NCI-H1694 (cell line): Measurements from ENCODE around the gene P3H4.
"Not testable (repeated sequence)": the region's sequence is repeated elsewhere in the genome, so short reads cannot be mapped to it uniquely, and the experiment has no call there.

Experiments
- DNase-seq: peaks from one replicate; lab custom pipeline; 2025; lab: John Stamatoyannopoulos, UW

Gene P3H4, protein sequence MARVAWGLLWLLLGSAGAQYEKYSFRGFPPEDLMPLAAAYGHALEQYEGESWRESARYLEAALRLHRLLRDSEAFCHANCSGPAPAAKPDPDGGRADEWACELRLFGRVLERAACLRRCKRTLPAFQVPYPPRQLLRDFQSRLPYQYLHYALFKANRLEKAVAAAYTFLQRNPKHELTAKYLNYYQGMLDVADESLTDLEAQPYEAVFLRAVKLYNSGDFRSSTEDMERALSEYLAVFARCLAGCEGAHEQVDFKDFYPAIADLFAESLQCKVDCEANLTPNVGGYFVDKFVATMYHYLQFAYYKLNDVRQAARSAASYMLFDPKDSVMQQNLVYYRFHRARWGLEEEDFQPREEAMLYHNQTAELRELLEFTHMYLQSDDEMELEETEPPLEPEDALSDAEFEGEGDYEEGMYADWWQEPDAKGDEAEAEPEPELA

DNA sequence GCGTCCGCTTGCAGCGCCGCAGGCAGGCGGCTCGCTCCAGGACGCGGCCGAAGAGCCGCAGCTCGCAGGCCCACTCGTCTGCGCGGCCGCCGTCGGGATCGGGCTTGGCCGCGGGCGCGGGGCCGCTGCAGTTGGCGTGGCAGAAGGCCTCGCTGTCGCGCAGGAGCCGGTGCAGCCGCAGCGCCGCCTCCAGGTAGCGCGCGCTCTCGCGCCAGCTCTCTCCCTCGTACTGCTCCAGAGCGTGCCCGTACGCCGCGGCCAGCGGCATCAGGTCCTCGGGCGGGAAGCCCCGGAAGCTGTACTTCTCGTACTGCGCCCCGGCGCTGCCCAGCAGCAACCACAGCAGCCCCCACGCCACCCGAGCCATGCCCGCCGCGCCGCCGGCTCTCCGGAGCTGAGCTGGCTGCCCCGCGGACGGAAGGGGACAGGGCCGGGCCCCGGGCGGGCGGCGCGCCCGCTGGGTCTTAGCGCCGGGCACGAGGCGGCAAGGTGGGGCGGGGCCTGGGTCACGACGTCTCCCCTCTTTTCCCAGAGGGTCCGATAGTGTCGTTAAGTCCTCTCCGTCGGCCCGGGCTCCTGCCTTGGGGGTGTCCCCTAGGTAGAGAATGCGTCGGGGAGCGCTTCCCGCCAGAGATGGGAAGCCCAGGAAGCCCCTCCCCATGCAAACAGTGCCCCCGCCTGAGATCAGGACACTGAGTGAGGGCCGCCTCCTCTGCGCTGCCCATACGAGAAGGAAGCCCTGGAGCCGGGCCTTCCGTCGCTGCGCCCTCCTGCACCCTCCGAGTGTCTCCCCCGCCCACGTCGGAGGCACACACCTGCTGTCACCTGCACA lies at the start of gene P3H4:
P3H4 (minus strand) TSS at position 401 of the 832 bp plus-strand sequence; CDS start at position 367, 34 bp downstream.
- DNase-seq: peak; percentile 19

DNA sequence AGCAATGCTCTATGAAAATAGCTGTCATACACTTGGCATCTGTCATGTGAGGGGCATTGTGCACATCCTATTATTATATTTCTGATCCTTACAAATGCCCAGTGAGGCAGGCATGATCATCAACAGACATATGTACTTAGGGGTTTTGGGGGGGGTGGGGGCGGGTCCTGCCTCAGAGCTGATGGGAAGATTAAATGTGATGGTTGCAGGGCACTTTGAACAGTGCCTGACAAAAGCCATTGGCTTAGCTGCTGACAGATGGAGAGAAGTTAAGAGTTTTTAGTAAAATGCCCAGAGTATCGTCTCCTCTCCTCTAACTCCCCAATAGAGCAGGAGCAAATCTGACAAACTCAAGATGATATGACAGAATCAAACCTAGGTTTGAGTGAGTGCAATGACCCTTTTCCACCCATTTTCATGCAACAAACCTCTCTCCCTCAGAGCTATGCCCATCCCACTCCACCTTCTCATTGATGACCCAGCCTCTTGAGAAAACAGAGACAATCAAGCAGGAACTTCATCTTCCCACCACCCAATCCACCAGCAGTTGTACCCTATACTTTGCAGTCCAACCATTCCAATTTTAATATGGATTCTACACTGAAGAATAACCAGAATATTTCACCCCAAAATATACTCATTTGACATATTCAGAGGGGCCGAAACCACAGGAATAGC lies 48.6 kb upstream of the P3H4 start:
- no peak for DNase-seq

DNA sequence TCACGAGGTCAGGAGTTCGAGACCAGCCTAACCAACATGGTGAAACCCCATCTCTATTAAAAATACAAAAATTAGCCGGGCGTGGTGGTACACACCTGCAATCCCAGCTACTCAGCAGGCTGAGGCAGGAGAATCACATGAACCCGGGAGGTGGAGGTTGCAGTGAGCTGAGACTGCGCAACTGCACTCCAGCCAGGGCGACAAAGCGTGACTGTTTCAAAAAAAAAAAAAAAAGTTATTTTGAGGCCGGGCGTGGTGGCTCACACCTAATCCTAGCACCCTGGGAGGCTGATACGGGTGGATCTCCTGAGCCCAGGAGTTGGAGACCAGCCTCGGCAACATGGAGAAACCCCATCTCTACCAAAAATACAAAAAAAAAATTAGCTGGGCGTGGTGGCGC lies 39.6 kb upstream of the P3H4 start:
- DNase-seq: not testable (repeated sequence)

DNA sequence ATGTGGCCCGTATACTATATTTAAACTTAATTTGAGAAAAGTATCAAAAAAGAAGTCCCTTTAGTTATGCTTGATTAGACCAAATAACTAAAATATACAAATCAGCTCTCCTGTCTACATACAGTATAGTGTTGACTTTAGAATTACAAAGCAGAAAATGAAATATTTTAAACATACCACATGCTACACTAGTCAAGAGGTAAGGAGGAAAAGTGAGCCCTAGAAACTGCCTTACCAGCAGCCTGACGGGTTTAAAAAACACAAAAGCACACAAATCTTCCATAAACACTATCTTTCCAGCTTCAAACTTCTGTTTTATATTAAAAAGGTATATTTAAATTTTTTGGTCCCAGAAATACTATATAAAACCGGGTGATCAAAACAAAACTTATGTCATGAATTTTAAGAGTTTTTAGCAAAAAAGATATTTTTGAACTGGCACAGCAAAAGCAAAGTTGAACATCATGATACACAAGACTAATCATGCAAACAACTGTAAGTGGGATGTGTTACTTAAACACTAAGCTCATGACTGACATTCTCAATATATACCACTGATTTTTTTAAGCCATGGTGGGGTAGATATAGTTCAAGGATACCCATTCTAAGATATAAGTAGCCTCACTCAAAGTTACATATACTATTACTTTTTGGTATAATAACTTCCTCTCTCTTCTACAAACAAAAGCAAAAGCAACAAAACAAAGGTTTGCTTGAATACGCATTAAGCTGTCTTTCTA lies 37.7 kb upstream of the P3H4 start:
- DNase-seq: no peak

DNA sequence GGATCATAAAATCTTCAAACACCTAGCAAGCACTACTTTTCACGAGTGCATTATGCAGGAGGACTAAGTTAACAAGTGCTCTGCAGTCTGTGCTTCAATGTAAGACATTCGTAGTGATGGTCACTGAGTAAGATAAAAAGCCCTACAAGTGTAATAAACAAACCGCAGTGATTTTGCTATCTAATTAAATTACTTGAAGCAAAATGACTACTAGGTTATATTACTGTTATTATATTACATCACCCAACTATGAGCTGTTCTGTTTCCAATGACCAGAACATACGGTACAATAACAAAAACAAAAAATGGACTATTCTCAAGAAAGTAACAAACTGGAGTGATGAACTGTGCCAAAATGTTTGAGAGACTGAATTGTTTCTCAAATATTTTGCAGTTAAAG lies 37.0 kb upstream of the P3H4 start:
- DNase-seq: no peak

DNA sequence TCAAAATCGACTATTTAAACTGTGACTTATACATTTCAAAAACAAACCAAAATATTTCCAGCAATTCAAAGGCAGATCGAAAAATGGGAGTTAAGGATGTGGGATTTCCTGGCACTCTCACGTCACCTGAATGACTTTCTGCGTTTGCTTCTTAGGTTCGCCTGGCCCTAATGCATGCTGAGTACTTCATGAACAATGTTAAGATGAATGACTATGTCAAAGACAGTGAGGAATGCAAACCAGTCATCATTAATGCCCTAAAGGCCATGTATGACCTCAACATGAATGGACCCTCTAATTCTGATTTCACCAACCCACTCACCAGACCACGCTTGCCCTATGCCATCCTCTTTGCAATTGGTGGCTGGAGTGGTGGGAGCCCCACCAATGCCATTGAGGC lies 33.2 kb upstream of the P3H4 start:
- DNase-seq: no peak

DNA sequence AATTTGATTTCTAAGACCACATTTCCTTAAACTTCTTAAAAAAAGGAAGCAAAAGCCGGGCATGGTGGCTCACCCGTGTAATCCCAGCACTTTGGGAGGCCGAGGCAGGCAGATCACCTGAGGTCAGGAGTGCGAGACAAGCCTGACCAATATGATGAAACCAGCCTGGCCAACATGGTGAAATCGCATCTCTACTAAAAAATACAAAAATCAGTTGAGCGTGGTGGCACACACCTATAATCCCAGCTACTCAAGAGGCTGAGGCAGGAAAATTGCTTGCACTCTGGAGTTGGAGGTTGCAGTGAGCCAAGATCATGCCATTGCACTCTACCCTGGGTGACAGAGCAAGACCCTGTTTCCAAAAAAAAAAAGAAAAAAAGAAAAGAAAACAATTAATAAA lies 29.0 kb upstream of the P3H4 start:
- not testable (repeated sequence) for DNase-seq

DNA sequence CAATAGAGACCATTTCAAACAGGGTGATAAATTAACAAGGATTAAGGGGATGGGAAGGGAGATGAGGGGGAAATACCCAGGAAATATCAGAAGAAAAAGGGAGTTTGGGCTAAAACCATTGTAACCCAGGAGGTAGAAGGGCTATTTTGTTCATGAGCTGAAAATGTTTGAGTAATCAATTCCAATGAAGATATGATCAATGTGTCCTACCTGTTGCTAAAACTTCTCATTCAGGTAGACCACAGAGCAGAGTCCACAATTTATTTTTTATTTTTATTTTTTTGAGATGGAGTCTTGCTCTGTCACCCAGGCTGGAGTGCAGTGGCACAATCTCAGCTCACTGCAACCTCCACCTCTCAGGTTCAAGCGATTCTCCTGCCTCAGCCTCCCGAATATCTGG lies 27.7 kb upstream of the P3H4 start:
- not testable (repeated sequence) for DNase-seq

DNA sequence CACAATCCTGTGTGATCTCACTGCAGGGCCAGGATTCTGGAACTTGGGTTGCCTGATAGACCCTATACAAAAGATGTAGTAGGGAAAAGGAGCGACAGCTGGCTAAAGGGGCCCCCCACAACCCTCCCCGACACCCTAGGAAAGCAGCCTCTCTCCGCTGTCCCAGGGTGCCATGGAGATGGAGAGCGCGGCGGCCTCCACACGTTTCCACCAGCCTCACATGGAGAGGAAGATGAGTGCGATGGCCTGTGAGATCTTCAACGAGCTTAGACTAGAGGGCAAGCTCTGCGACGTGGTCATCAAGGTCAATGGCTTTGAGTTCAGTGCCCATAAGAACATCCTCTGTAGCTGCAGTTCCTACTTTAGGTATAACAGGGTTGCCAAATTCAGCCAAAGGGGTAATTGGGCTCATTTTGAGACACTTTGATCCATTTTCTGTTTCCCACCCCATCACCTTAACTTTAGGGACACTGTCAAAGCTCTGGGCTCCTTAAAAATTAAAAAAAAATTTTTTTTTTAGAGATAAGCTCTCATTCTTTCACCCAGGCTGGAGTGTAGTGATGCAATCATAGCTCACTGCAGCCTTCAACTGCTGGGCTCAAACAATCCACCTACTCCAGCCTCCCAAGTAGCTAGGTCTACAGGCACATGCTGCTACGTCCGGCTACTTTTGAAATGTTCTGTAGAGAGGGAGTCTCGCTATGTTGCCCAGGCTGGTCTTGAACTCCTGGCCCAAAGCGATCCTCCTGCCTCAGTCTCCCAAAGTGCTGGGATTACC lies 26.2 kb upstream of the P3H4 start, which contains the start of gene KLHL10:
KLHL10 (plus strand) TSS at position 65 of the 778 bp plus-strand sequence; CDS start at position 173, 108 bp downstream.
- no peak for DNase-seq

DNA sequence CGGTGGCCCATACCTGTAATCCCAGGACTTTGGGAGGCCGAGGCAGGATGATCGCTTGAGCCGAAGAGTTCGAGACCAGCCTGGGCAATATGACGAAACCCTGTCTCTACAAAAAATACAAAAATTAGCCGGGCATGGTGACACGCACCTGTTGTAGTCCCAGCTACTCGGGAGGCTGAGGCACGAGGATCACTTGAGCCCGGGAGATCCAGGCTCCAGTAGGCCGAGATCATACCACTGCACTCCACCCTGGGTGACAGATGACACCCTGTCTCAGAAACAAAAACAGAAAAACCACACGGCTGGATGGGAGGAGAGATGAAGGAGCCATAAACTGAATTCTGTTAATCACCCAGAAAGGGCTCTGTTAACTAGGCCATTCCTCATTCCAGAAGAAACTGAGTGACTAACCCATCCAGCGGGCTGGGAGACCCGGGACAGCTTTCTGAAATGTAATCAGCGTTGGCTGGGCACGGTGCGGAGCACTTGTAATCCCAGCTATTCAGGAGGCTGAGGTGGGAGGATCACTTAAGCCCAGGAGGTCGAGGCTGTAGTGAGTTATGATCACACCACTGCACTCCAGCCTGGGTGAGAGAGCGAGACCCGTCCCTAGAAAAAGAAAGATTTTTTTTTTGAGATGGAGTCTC lies 24.9 kb upstream of the P3H4 start:
- DNase-seq: no peak

DNA sequence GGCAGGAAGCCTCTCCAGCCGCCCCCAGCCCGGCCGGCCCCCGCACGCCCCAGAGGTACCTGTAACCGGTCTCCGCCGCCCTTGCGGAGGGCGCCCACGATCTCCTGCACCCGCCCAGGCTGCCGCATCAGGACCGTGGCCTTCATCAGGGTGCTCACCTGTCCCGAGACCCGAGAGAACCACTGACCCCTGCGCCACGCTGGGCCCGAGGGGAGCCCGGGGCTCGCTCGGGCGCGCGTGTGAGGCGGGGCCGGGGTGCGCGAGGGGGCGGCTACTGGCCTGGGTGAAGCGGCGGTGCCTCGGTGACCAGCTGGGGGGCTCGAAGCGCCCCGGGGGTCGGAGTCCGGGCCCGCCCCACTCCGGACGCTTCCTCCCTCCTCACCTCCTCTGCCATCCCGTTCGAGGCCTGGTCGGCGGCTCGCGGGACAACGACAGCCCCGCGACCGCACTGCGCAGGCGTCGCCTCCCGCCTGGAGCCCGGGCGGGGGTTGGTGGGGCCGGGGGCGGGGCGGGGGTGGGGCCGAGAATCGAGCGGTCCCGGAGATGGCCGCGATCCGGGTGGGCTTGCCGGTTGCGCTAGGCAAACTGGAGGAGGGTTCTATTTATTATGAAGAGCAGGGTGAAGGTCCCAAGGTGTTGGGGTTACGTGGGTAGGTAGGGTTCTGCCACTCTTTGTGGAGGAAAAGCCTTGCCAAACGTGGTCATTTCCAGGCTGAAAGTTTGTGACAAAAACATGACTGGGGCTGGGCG lies 24.2 kb upstream of the P3H4 start, which contains the start of gene NT5C3B:
NT5C3B (minus strand) TSS at position 433 of the 750 bp plus-strand sequence; CDS start at position 394, 39 bp downstream.
- peak; percentile 20 for DNase-seq

DNA sequence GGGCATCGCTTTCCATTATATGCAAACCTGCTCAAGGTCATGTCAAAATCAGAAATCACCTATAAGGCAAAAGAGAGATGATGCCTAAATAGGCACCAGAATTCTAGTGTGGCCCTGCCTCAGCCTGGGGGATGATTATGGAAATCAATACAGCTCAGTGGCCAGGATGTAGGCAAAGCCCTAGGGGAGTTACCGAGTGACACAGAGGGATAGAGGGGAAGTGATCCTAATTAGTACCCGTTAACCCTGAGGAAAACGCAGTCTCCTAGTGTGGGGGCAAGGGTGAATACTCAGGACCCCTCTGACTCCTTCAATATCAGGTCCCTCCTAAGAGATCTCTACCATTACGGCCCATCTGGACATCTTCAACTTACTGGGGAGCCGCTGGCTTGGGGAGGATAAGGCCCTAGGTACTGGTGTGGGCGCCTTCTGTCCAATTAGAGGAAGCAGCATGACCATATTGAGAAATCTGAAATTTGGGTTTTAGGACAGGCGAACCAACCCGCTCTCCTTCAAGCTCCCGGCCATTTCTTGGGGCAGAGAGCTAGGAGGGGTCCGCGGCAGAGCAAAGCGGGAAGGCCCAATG lies 23.6 kb upstream of the P3H4 start:
- no peak for DNase-seq

DNA sequence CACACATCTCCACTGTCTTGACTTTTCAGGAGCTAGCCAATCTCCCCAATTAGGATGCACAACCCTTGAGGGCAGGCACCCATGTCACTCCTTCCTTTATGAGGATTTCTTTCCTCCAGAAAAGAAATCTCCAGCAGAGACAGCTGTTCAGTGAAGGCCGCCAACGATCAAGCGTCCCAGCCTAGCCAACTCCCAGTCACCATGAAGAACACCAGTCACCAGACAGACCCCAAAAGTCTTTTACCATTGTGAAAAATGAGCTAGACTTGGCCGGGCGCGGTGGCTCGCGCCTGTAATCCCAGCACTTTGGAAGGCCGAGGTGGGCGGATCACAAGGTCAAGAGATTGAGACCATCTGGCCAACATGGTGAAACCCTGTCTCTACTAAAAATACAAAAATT lies 18.2 kb upstream of the P3H4 start:
- not testable (repeated sequence) for DNase-seq

DNA sequence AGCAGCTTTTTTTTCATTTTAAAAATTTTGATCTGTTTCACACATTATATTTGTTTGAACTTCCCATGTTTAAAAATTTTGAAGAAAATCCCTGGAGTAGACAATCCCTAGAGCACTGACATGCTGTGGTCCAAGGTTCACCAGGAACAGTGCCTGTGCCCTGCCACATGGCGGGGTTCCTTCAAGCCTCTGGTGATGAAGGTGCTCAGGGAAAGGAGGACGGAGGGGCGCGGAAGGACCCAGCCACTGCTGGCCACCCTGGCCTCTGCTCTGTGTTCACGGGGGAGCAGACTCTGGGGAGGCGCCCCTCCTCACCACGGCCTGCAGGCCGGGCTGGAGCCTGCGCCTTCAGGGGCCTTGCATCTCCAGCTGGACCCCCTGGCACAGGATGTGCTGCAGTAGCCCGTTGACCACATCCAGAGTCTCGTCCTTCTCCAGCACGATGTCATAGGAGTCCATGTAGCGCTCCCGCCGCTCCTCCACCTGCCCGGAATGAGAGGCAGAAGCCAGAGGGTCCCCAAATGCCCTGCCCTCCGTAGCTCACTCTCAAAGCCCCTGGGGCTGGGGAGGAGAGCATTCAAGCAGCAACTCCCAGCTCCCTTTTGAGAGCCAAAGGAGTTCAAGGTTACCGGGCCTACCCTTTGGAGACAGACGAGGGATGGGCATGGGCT lies 13.6 kb upstream of the P3H4 start:
- DNase-seq: no peak

DNA sequence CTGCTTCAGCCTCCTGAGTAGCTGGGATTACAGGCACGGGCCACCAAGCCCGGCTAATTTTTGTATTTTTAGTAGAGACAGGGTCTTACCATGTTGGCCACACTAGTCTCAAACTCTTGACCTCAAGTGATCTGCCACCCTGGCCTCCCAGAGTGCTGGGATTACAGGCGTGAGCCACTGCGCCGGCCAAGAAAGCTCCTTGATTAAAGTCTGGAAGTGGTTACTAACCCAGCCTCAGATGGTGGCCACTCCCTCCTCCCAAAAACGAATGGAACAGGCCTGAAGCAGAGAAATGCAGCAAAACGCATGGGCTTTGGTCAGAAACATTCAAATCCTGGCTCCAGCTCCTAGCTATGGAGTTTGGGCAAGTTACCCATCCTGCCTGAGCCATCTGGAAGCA lies 12.3 kb upstream of the P3H4 start:
- DNase-seq: no peak

DNA sequence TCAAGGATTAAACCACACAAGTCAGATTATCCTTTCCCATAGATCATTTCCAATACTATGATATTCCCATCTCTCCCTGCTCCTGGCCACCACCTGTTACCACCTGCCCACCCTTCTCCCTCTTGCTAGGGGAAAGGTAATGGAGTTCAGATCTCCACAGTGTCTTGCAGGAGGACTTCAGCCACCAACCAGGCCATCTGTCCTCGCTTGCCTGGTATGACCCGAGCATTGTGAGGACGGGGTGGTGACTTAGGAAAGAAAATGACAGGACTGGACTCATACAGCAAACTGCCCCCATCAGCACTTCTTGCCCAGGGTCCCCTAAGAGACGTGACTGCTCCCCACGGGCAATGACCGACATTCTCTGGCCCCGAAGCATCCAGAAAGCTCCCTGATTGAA lies 11.8 kb upstream of the P3H4 start:
- DNase-seq: no peak

DNA sequence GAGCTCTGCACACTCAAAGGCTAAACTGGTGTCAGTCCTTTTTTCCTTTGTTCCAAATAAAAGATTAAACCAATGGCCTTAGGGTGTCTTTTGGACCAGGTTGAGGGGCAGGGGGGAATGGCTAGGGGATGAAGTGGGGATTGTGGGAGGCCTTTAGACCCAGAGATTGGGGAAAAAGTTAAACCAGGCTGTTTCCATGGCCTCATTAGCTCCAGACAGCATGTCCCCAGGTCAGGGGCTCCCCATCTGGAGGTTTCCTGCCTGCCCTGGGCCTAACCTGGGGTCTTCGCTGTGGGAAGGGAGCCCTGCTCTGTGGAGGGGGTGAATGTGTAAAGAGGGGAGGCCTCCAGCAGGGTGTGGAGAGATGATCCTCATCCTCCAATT lies 11.4 kb upstream of the P3H4 start:
- DNase-seq: no peak
